Gastrocnemius medialis (tissue), 4 donors: Measurements from ENCODE around the gene COQ8A.

ENCODE experiments used
- CTCF ChIP-seq, 5 experiments: fragments of 450-650 bp in 3 of 5; fragments of 200-600 bp in 2 of 5; sonication (generic) in 2 of 5; IDR thresholded peaks in 4 of 5; conservative IDR thresholded peaks in 1 of 5; 1 replicate in 4 of 5; 2 replicates in 1 of 5; pipeline ENCODE4 v1.5.1; 2016 to 2019; ENCODE audit warnings: antibody characterized with exemption in 5 of 5, mild to moderate bottlenecking in 3 of 5, moderate library complexity in 3 of 5
- POLR2A ChIP-seq, 2 donors: fragments of 450-650 bp; IDR thresholded peaks; one replicate each; pipeline ENCODE4 v1.6.1; 2017; ENCODE audit warnings: antibody characterized with exemption in 2 of 2, mild to moderate bottlenecking in 2 of 2, moderate library complexity in 2 of 2

GRCh38 chr1:226949401-226949800 is 9.3 kb downstream of the COQ8A start:
- TF ChIP-seq CTCF (IDR thresholded peaks at IDR 0.05 in 4 of 5, conservative IDR thresholded peaks at IDR 0.05 in 1 of 5) (no peak), POLR2A (IDR thresholded peaks at IDR 0.05) (no peak)
